ENCODE results near the gene URB2. TPM values are rescaled to one million over a fixed set of nuclear protein-coding genes. Genes with fewer than 3 reads are reported as not detected.

URB2 gene
- total and polyA plus RNA-seq, 4 donors, result 1.2 to 10.5 (median 6.2) TPM

- Histone ChIP-seq H3K36me3 (ENCODE audit: control insufficient read depth in 4 of 4, insufficient read depth in 3 of 4, low read depth in 1 of 4, low read length in 3 of 4) (no peaks in the 10 kb centered on the region), H3K27ac (ENCODE audit: low read depth in 1 of 2, low read length in 2 of 2) (no peak overlapping the region), H3K4me1 (ENCODE audit: control insufficient read depth in 4 of 4, insufficient read depth in 4 of 4, low read length in 3 of 4) (no peaks in the 10 kb centered on the region), H3K27me3 (ENCODE audit: control insufficient read depth in 4 of 4, insufficient read depth in 4 of 4, low read length in 3 of 4) (no peaks in the 10 kb centered on the region), H3K9ac (ENCODE audit: low read depth in 1 of 2, low read length in 2 of 2) (no peak overlapping the region), H3K9me3 (ENCODE audit: control insufficient read depth in 4 of 4, low read length in 3 of 4) (no peaks in the 10 kb centered on the region), H3K4me3 (ENCODE audit: low read depth in 1 of 3, low read length in 3 of 3) (no peak overlapping the region)
- TF ChIP-seq GABPA (IDR thresholded peaks at IDR 0.05 in 1 of 2, conservative IDR thresholded peaks at IDR 0.05 in 1 of 2) (no peak), FOXA2 (IDR thresholded peaks at IDR 0.05) (no peak), YY1 (IDR thresholded peaks at IDR 0.05) (no peak), FOXA1 (IDR thresholded peaks at IDR 0.05) (no peak), RXRA (IDR thresholded peaks at IDR 0.05) (no peak), MAX (IDR thresholded peaks at IDR 0.05) (no peak), SP1 (IDR thresholded peaks at IDR 0.05) (no peak), ZBTB33 (IDR thresholded peaks at IDR 0.05) (no peak), NR2F2 (IDR thresholded peaks at IDR 0.05) (no peak), HNF4G (IDR thresholded peaks at IDR 0.05) (no peak), ATF3 (IDR thresholded peaks at IDR 0.05) (no peak), CTCF (IDR thresholded peaks at IDR 0.05; ENCODE audit: low read depth, low read length, missing input control) (no peak), HNF4A (conservative IDR thresholded peaks at IDR 0.05) (no peak), TAF1 (conservative IDR thresholded peaks at IDR 0.05) (no peak), EGR1 (IDR thresholded peaks at IDR 0.05; ENCODE audit: low read depth in 2 of 2) (no peak)
- no peak for DNase-seq (ENCODE audit: low spot score)
- WGBS, result 79% methylated on average over 5 of the region's 5 CpGs
Measured at GRCh38 chr1:229674042-229674441, 48.0 kb downstream of the URB2 start.

GRCh38 chr1:229675396-229675795 lies 49.3 kb downstream of the URB2 start:
- Histone ChIP-seq H3K27me3 (ENCODE audit: control insufficient read depth in 4 of 4, insufficient read depth in 4 of 4, low read length in 3 of 4) (no peaks in the 10 kb centered on the region), H3K9me3 (ENCODE audit: control insufficient read depth in 4 of 4, low read length in 3 of 4) (no peaks in the 10 kb centered on the region), H3K36me3 (ENCODE audit: control insufficient read depth in 4 of 4, insufficient read depth in 3 of 4, low read depth in 1 of 4, low read length in 3 of 4) (no peaks in the 10 kb centered on the region), H3K27ac (ENCODE audit: low read depth in 1 of 2, low read length in 2 of 2) (no peak overlapping the region), H3K4me3 (ENCODE audit: low read depth in 1 of 3, low read length in 3 of 3) (no peak overlapping the region), H3K9ac (ENCODE audit: low read depth in 1 of 2, low read length in 2 of 2) (no peak overlapping the region), H3K4me1 (ENCODE audit: control insufficient read depth in 4 of 4, insufficient read depth in 4 of 4, low read length in 3 of 4) (no peaks in the 10 kb centered on the region)
- no peak for DNase-seq (ENCODE audit: low spot score)
- TF ChIP-seq HNF4A (conservative IDR thresholded peaks at IDR 0.05), result no peak
- TF ChIP-seq NR2F2 (IDR thresholded peaks at IDR 0.05), result no peak
- TF ChIP-seq MAX (IDR thresholded peaks at IDR 0.05), result no peak
- TF ChIP-seq JUND (IDR thresholded peaks at IDR 0.05), result no peak
- TF ChIP-seq GABPA (IDR thresholded peaks at IDR 0.05 in 1 of 2, conservative IDR thresholded peaks at IDR 0.05 in 1 of 2), result no peak
- no peak for TF ChIP-seq RAD21 (IDR thresholded peaks at IDR 0.05)
- no peak for TF ChIP-seq HNF4G (IDR thresholded peaks at IDR 0.05)
- no peak for TF ChIP-seq ATF3 (IDR thresholded peaks at IDR 0.05)
- no peak for TF ChIP-seq CTCF (IDR thresholded peaks at IDR 0.05; ENCODE audit: low read depth, low read length, missing input control)
- no peak for TF ChIP-seq RXRA (IDR thresholded peaks at IDR 0.05)
- TF ChIP-seq TAF1 (conservative IDR thresholded peaks at IDR 0.05), result no peak
- no peak for TF ChIP-seq EGR1 (IDR thresholded peaks at IDR 0.05; ENCODE audit: low read depth in 2 of 2)
- no peak for TF ChIP-seq FOXA2 (IDR thresholded peaks at IDR 0.05)
- TF ChIP-seq YY1 (IDR thresholded peaks at IDR 0.05), result no peak
- no peak for TF ChIP-seq FOXA1 (IDR thresholded peaks at IDR 0.05)
- no peak for TF ChIP-seq SP1 (IDR thresholded peaks at IDR 0.05)

Data from liver (tissue), 9 donors.